HG03460 (cell line): ENCODE results near the gene OSBPL9.
A peak's percentile ranks its signal among the peaks of the same experiment; 100 is the strongest.

Experiments used
- ATAC-seq: cut with Tn5 transposase; IDR thresholded peaks from one replicate; pipeline ENCODE4 v1.9.1; 2021; ENCODE audit not compliant: unreplicated experiment

The OSBPL9 gene, protein sequence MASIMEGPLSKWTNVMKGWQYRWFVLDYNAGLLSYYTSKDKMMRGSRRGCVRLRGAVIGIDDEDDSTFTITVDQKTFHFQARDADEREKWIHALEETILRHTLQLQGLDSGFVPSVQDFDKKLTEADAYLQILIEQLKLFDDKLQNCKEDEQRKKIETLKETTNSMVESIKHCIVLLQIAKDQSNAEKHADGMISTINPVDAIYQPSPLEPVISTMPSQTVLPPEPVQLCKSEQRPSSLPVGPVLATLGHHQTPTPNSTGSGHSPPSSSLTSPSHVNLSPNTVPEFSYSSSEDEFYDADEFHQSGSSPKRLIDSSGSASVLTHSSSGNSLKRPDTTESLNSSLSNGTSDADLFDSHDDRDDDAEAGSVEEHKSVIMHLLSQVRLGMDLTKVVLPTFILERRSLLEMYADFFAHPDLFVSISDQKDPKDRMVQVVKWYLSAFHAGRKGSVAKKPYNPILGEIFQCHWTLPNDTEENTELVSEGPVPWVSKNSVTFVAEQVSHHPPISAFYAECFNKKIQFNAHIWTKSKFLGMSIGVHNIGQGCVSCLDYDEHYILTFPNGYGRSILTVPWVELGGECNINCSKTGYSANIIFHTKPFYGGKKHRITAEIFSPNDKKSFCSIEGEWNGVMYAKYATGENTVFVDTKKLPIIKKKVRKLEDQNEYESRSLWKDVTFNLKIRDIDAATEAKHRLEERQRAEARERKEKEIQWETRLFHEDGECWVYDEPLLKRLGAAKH

GRCh38 chr1:51616903-51617708 lies at the start of gene OSBPL9:
Gene OSBPL9 (plus strand): TSS chr1:51617092. CDS start chr1:51617111, 19 bp downstream.
- peak; percentile 85 for ATAC-seq

DNA sequence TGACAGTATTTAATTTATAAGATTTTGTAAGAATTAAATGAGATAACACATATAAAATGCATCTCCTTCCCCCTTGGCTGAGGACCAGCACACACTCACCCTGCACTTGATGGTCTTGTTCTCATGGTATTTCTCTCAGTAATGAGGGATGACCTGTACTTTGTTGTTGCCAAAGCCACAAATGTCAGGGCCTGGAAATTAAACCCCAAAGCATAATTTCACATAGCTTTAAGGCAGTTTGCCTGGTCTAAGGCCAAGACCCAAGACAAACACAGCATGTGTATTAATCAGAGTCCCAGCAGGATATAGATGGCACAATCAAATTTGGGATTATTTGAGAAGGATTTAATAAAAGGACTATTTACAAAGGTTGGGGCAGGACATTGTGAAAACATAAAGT lies 49.2 kb upstream of the OSBPL9 start:
- ATAC-seq, result no peak

DNA sequence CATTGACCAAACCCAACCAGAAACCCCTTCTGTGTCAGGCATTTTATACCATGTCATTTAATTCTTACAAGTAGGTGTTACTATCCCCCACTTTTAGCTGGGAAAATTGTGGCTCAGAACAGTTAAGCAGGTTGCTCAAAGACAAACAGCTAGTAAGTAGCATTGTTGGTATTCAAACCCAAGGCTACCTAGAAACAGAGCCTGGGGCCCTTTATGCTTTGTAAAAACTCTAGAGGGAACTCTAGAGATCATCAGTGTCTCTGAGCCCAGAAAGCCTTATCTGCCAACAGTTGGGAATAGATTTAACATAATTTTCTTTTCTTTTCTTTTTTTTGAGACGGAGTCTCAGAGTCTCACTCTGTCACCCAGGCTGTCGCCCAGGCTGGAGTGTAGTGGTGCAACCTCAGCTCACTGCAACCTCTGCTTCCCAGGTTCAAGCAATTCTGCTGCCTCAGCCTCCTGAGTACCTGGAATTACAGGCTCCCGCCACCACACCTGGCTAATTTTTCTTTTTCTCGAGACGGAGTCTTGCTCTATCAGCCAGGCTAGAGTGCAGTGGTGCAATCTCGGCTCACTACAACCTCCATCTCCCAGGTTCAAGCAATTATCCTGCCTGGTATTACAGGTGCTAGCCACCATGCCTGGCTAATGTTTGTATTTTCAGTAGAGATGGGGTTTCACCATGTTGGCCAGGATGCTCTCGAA lies 48.5 kb upstream of the OSBPL9 start:
- ATAC-seq, result no peak

DNA sequence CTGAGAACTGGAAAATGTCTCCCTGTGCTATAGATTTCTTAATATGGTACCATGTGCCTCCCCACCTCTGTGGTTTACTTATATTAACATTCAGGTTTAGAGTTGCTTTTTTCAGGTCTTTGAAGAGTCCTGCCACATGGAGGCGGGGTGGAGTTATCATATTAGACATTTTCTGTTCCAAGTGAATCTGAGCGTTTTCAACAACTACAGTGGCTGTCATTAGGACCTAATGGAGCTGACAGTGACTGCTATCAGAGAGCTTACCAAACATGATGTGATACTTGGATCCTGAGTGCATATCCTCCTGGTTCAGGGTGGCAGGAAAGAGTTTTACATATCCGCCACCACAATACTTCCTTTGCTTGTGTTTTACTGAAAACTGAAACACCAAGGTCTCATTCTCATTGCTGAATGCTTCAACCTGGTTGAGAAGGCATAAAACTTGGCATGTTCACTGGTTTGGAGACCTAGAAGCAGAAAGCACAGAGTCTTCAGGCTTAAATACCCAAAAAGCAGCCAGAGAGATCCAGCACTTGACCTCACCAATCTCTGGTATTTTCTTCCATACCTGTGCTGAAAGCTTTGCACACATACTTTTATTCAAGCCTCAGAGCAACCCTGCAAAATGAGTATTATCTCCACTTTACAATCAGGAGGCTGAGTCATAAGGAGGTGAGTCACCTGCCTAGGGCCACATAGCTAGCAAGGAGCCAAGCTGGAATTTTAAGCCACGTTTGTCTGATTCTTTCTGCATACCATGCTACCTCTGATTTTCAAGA lies 47.4 kb upstream of the OSBPL9 start:
- ATAC-seq, result peak; percentile 88

DNA sequence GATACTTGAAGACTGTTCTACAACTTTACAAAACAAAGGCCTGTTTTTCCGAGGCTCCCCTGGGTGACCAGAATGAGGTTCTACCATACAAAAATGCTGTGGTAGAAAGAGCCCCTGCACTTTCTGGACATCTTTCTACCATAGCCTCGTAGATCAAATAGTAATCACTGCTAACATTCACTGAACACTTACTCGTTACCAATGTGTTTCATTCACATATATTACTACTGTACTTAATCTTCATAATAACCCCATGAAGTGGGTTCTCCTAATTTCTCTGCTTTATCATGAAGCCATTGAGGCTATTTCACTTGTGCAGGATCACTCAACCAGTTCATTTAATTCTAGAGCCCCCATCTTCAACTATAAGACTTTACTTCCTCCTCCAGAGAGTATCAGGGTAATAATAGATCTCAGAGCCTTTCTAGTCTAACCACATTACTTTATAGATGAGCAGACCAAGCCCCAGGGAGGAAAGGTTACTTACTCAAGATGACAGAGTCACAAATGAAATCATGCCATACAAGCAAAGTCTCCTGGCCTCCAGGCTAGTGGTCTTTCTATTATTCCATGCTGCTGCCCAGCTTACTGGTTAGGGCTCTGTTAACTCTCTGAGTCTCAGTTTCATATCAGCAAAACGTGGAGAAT lies 46.7 kb upstream of the OSBPL9 start:
- ATAC-seq, result peak; percentile 40

- no peak for ATAC-seq
Measured at GRCh38 chr1:51572365-51572764, 44.5 kb upstream of the OSBPL9 start.

DNA sequence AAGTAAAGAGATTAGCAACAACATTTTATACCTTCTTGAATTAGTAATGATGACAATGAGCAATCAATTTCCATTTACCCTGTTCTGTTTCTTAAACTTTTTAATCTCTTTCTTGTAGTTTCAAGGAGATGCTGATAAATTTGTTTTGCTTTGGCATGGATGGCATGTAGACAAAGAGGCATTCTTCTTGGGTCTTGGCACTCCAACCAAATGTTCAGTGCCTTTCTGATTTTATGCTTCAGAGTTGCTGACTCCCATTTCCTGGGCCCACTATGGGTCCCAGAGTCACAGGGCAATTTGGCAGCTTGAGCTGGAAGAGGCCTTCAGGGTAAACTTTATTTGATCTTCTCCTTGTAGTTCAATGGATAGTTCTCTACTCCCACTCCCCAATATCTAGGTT lies 42.1 kb upstream of the OSBPL9 start:
- ATAC-seq, result no peak

GRCh38 chr1:51575406-51576084 lies 41.3 kb upstream of the OSBPL9 start:
- no peak for ATAC-seq

DNA sequence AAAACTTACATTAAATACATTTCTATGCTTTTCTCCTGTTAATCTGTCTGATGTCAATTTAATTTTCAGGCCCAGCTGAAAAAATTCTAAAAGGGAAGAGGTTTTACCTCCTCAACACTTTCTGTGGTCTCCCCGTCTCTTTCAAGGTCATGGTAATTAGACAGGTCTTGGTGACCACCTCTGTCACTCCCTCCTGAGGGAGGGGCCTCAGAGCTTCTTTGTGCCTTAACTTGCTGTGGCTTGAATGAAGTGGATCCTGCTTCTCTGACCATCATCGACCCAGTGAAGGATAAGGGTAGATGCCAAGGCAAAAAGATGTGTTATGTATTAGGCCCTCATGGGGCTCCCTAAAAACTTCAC lies 40.8 kb upstream of the OSBPL9 start:
- no peak for ATAC-seq

- no peak for ATAC-seq
Measured at GRCh38 chr1:51576923-51577322, 40.0 kb upstream of the OSBPL9 start.

GRCh38 chr1:51578383-51579109 lies 38.3 kb upstream of the OSBPL9 start:
- ATAC-seq, result peak; percentile 72

- ATAC-seq, result no peak
Measured at GRCh38 chr1:51581238-51581637, 35.7 kb upstream of the OSBPL9 start.

- ATAC-seq, result no peak
Measured at GRCh38 chr1:51583532-51583931, 33.4 kb upstream of the OSBPL9 start.

DNA sequence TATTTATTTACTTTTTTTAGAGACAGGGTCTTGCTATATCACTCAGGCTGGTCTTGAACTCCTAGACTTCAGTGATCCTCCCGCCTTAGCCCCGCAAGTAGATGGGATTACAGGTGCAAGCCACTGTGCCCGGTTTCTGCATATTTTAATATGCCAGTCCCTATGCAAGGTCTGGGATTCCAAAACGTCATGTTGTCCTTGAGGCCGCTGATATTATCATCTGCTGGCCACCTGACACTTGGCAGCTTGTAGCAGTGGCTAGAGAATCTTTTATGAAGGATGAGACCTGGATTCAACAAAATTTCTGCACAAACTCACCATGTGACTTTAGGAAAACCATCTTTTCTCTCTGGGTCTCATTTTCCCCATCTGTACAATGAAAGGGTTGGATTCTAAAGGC lies 32.9 kb upstream of the OSBPL9 start:
- no peak for ATAC-seq

GRCh38 chr1:51592711-51593110 lies 24.2 kb upstream of the OSBPL9 start:
- no peak for ATAC-seq

GRCh38 chr1:51594716-51595115 lies 22.2 kb upstream of the OSBPL9 start:
- no peak for ATAC-seq

DNA sequence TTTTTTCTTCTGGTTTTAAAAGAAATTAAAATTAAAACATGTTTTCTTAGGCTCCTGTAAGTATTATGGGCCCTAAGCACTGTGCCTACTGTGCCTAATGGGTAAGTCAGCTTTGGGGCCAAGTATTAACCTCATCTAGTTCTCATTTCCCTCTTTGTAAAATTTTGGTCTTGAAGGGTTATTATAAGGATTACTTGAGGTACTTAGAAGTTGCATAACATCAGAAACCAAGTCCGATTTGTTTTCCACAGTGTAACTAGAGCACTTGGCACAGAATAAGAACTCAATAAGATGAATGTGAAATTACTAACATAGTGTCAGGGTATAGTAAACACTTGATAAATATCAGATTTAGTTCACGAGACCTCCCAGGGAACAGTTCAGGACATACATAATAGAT lies 16.4 kb upstream of the OSBPL9 start:
- no peak for ATAC-seq

DNA sequence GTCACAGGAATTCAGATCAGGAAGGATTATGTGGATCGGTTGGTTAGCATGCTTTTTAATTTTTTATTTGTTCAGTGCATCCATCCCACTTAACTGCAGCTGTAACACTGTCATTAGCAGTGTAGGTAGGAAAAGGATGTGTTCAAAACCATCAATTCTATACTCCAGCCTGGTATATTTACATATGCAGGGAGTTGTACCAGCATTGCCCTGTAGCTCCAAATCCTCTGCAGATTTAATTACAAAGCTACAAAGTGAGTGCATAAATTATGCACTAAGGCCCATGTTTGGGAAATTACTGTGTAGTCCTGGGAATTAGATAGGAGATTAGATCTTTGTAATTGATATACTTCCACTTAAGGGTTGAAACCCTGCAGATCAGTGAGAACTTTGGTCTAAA lies 15.9 kb upstream of the OSBPL9 start:
- no peak for ATAC-seq
